Endothelial cell (in vitro differentiated cells): ENCODE data around the gene NTF3. TPM values are rescaled to one million over a fixed set of nuclear protein-coding genes. Genes with fewer than 3 reads are reported as not detected.

Source experiments
- DNase-seq: peaks from one replicate; pipeline ENCODE4 v3.0.0; 2021; ENCODE audit warnings: low spot score
- H3K27ac Mint-ChIP-seq: one replicate; pipeline ENCODE4 v1.8.0; 2021; ENCODE audit warnings: mixed read lengths, inconsistent platforms; ENCODE audit not compliant: unreplicated experiment
- H3K27me3 Mint-ChIP-seq: one replicate; pipeline ENCODE4 v1.8.0; 2021; ENCODE audit warnings: mild to moderate bottlenecking, moderate library complexity, mixed read lengths, inconsistent platforms; ENCODE audit not compliant: unreplicated experiment
- H3K36me3 Mint-ChIP-seq: one replicate; pipeline ENCODE4 v1.8.0; 2021; ENCODE audit warnings: mild to moderate bottlenecking, low read depth, mixed read lengths, inconsistent platforms; ENCODE audit not compliant: unreplicated experiment
- H3K4me1 Mint-ChIP-seq: one replicate; pipeline ENCODE4 v1.8.0; 2021; ENCODE audit warnings: mild to moderate bottlenecking, mixed read lengths, inconsistent platforms; ENCODE audit not compliant: unreplicated experiment
- H3K4me3 Mint-ChIP-seq: one replicate; pipeline ENCODE4 v1.8.0; 2021; ENCODE audit warnings: mild to moderate bottlenecking, mixed read lengths, inconsistent platforms; ENCODE audit not compliant: unreplicated experiment
- H3K9me3 Mint-ChIP-seq: one replicate; pipeline ENCODE4 v1.8.0; 2021; ENCODE audit warnings: mixed read lengths, inconsistent platforms; ENCODE audit not compliant: unreplicated experiment
- long read RNA-seq: library from polyadenylated mRNA; unstranded; transcript quantifications from one replicate; pipeline ENCODE4 v2.0.0, GENCODE V29; 2020; ENCODE audit not compliant: unreplicated experiment
- total RNA-seq: library from RNA; stranded (reverse); fragmentation: NEBNext Ultra II Directional; extraction: Animal tissue kit (Norgen Biotek cat#: 25700); gene quantifications from one replicate; pipeline ENCODE4 v1.2.1, GENCODE V29; 2021; ENCODE audit not compliant: unreplicated experiment
- TF ChIP-seq, protein P1 (sequence below): fragments of 200-600 bp; sonication (generic); IDR thresholded peaks from one replicate; pipeline ENCODE4 v1.5.0; 2021; ENCODE audit warnings: antibody characterized with exemption; ENCODE audit not compliant: unreplicated experiment

Gene NTF3
- not detected for total RNA-seq
- long read RNA-seq: 0 reads

GRCh38 chr12:5432011-5432400 is at the start of gene NTF3:
Gene NTF3, plus strand, starts transcription at chr12:5432108. Its CDS starts 217 bp downstream, at chr12:5432325.
- TF ChIP-seq, protein P1, sequence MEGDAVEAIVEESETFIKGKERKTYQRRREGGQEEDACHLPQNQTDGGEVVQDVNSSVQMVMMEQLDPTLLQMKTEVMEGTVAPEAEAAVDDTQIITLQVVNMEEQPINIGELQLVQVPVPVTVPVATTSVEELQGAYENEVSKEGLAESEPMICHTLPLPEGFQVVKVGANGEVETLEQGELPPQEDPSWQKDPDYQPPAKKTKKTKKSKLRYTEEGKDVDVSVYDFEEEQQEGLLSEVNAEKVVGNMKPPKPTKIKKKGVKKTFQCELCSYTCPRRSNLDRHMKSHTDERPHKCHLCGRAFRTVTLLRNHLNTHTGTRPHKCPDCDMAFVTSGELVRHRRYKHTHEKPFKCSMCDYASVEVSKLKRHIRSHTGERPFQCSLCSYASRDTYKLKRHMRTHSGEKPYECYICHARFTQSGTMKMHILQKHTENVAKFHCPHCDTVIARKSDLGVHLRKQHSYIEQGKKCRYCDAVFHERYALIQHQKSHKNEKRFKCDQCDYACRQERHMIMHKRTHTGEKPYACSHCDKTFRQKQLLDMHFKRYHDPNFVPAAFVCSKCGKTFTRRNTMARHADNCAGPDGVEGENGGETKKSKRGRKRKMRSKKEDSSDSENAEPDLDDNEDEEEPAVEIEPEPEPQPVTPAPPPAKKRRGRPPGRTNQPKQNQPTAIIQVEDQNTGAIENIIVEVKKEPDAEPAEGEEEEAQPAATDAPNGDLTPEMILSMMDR: no peak
- H3K36me3 Mint-ChIP-seq: no peaks in the 10 kb centered on the region
- peaks cover 32% of the 10 kb centered on the region for H3K4me1 Mint-ChIP-seq
- no peak within 1 kb of the TSS for H3K27ac Mint-ChIP-seq
- no peaks in the 10 kb centered on the region for H3K9me3 Mint-ChIP-seq
- DNase-seq: peak; percentile 32
- H3K27me3 Mint-ChIP-seq: peaks cover 21% of the 10 kb centered on the region
- peak within 1 kb of the TSS; percentile 82 for H3K4me3 Mint-ChIP-seq

DNA sequence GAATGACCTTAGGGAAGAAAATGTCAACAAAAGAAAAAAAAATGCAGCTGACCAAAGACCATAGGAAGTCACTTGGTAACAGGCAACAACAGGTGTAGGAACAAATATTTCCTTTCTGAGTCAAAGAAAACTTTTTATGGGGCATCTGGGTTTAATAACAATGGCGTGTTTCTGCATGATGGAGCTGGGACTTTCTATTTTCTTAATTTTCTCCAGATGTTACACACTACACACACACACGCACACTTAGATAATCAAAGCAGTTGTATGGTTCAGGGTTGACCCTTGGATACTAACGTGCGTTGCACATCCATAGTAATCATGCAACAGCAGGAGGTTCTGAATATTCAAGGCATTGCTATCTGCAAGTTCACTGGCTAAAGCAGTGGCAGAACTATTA is 47.9 kb upstream of the NTF3 start:
- no peaks in the 10 kb centered on the region for H3K27me3 Mint-ChIP-seq
- no peak overlapping the region for H3K27ac Mint-ChIP-seq

DNA sequence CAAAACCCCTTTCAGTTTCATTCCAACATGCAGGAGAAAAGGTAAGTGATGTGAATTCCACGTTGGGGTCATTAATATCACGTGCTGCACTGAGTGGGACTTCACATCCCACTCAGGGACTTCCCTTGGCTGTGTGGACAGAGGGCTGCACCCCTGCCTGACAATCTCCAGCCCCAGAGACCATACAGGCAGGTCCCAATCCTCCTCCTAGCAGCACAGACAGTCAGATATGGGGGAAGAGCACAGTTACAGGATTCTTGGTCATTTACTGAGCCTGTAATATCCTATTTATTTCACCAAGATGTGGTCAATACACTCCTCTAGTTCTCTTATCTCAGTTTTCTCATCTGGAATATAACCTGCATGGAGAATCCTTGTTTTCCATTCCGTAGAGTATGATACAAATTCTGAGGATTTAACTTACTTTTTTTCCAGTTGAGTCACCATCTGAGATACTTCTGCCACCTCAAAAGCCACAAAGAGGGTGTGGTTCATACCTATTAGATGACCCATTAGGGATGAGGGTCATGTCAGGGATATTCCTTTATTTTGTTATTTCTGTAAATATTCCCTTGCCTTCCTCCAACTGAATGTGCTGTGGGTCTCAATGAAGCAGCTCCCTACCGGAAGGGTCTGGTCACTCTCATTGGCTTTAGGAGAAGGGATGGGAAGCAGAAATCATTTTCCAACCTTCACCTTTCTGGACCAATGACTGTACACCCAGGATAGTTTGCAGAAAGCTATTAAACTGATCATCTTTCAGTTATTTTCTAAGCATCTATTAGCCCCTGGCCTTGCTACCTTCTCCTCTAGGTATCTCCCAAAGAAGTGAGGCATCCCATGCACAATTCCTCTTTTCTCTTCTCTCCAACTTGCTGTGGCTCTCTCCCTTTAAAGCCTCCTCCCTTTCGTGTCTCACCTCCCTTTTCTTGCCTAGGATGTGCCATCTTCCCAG is 43.0 kb upstream of the NTF3 start:
- H3K9me3 Mint-ChIP-seq: no peaks in the 10 kb centered on the region
- no peaks in the 10 kb centered on the region for H3K4me1 Mint-ChIP-seq

More for the DNA sequence above, 47.9 kb upstream of the NTF3 start:
- no peaks in the 10 kb centered on the region for H3K36me3 Mint-ChIP-seq
- DNase-seq: no peak
- TF ChIP-seq, protein P1: no peak
- H3K4me3 Mint-ChIP-seq: no peak overlapping the region
- H3K9me3 Mint-ChIP-seq: no peaks in the 10 kb centered on the region
- H3K4me1 Mint-ChIP-seq: no peaks in the 10 kb centered on the region

DNA sequence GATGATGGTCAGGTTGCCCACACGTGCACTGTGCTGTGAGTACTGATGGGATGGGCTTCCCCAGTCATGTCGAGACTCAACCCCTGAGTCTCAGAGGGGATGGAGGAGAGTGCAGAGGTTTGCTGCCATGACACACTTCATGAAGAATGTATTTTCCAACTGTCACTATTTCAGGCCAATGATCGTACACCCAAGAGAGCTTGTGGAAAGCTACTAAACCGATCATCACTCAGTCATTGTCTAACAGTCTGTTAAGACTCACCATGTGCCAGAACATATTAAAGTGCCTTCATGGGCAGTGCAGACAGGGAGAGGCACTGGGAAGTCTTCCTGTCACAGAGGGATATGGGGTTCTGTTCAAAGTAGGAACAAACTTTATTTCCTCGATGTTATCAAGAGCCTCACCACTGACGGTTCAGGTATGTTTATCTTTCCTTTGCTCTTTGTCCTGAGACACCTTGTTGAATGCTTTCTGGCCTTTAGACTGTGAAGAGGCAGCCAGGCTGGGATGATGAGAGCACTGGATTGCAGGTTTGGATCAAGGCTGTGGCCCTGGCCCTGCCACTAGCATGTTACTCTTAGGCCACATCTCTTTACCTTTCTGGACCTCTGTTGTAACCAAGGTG is 41.6 kb upstream of the NTF3 start:
- no peak overlapping the region for H3K4me3 Mint-ChIP-seq
- TF ChIP-seq, protein P1: no peak
- DNase-seq: no peak
- H3K27me3 Mint-ChIP-seq: peaks cover 5% of the 10 kb centered on the region
- H3K36me3 Mint-ChIP-seq: no peaks in the 10 kb centered on the region
- no peak overlapping the region for H3K27ac Mint-ChIP-seq
- H3K4me1 Mint-ChIP-seq: no peaks in the 10 kb centered on the region
- no peaks in the 10 kb centered on the region for H3K9me3 Mint-ChIP-seq

More for the DNA sequence above, 43.0 kb upstream of the NTF3 start:
- H3K36me3 Mint-ChIP-seq: no peaks in the 10 kb centered on the region
- no peaks in the 10 kb centered on the region for H3K27me3 Mint-ChIP-seq
- no peak overlapping the region for H3K4me3 Mint-ChIP-seq
- H3K27ac Mint-ChIP-seq: no peak overlapping the region
- TF ChIP-seq, protein P1: no peak
- DNase-seq: no peak
